Measurements from ENCODE around the gene CAMTA1. TPM values are rescaled to one million over a fixed set of nuclear protein-coding genes. Genes with fewer than 3 reads are reported as not detected.

The CAMTA1 gene
- total RNA-seq, 1 experiment from 2014 or later = 69.5 TPM

GRCh38 chr1:7362947-7363346 is 577.7 kb downstream of the CAMTA1 start:
- Histone ChIP-seq H2AFZ (ENCODE audit: low read depth, low read length, poor library complexity, severe bottlenecking) (no peak overlapping the region), H3K9ac (ENCODE audit: low read length) (no peak overlapping the region), H3K27me3 (ENCODE audit: insufficient read depth, low read length) (0 out of 2 replicates have a peak, but pooled peaks cover 2% of the 10 kb centered on the region), H3K36me3 (ENCODE audit: control insufficient read depth in 1 of 2, insufficient read depth in 2 of 2, low read length in 2 of 2) (no peaks in the 10 kb centered on the region), H3K27ac (ENCODE audit: low read depth, low read length) (no peak overlapping the region), H3K4me2 (ENCODE audit: low read length) (no peak overlapping the region), H3K4me1 (ENCODE audit: control insufficient read depth in 1 of 2, insufficient read depth in 2 of 2, low read length in 2 of 2) (no peaks in the 10 kb centered on the region), H4K20me1 (ENCODE audit: insufficient read depth) (no peaks in the 10 kb centered on the region), H3K79me2 (ENCODE audit: insufficient read depth, low read length) (no peaks in the 10 kb centered on the region), H3K9me3 (ENCODE audit: control insufficient read depth in 1 of 2, insufficient read depth in 1 of 2, low read depth in 1 of 2, low read length in 2 of 2) (no peaks in the 10 kb centered on the region), H3K4me3 (replicated peaks in 1 of 2; ENCODE audit: low read depth in 1 of 2, low read length in 2 of 2) (no peak overlapping the region), H3K9me2 (ENCODE audit: insufficient read depth) (no peaks in the 10 kb centered on the region)
- no peak for DNase-seq (ENCODE audit: low read depth, low spot score)
- POLR2A ChIA-PET = no interaction called here
- ATAC-seq = no peak
- no peak for TF ChIP-seq SIN3A (IDR thresholded peaks at IDR 0.05; ENCODE audit: low read depth)
- TF ChIP-seq ELF1 (IDR thresholded peaks at IDR 0.05; ENCODE audit: borderline replicate concordance, low read depth) = no peak
- no peak for TF ChIP-seq SRF (IDR thresholded peaks at IDR 0.05; ENCODE audit: low read depth)
- no peak for TF ChIP-seq ZFX (IDR thresholded peaks at IDR 0.05)
- no peak for TF ChIP-seq JUND (IDR thresholded peaks at IDR 0.05)
- TF ChIP-seq, protein P1, sequence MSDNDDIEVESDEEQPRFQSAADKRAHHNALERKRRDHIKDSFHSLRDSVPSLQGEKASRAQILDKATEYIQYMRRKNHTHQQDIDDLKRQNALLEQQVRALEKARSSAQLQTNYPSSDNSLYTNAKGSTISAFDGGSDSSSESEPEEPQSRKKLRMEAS (IDR thresholded peaks at IDR 0.05) = no peak
- TF ChIP-seq ZBTB33 (IDR thresholded peaks at IDR 0.05; ENCODE audit: extremely low read depth, insufficient replicate concordance, low read length) = no peak
- TF ChIP-seq, protein P2, sequence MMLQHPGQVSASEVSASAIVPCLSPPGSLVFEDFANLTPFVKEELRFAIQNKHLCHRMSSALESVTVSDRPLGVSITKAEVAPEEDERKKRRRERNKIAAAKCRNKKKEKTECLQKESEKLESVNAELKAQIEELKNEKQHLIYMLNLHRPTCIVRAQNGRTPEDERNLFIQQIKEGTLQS (IDR thresholded peaks at IDR 0.05) = no peak
- no peak for TF ChIP-seq CEBPB (IDR thresholded peaks at IDR 0.05; ENCODE audit: low read depth)
- TF ChIP-seq YY1 (IDR thresholded peaks at IDR 0.05; ENCODE audit: extremely low read depth, insufficient replicate concordance, low read depth, low read length) = no peak
- TF ChIP-seq CTCF (IDR thresholded peaks at IDR 0.05 in 2 of 3, conservative IDR thresholded peaks at IDR 0.05 in 1 of 3; ENCODE audit: borderline replicate concordance in 1 of 3, insufficient read depth in 1 of 3, low read depth in 2 of 3, low read length in 2 of 3) = no peak
- no peak for TF ChIP-seq FOSL1 (IDR thresholded peaks at IDR 0.05; ENCODE audit: low read depth)
- no peak for TF ChIP-seq REST (IDR thresholded peaks at IDR 0.05; ENCODE audit: low read depth)
- no peak for TF ChIP-seq EZH2phosphoT487 (IDR thresholded peaks at IDR 0.05; ENCODE audit: borderline replicate concordance)
- TF ChIP-seq ZNF274 (IDR thresholded peaks at IDR 0.05; ENCODE audit: low read depth, low read length) = no peak
- no peak for TF ChIP-seq POLR2AphosphoS5 (IDR thresholded peaks at IDR 0.05; ENCODE audit: low read depth, low read length)
- no peak for TF ChIP-seq SP1 (IDR thresholded peaks at IDR 0.05; ENCODE audit: low read depth)
- no peak for TF ChIP-seq EZH2 (IDR thresholded peaks at IDR 0.05)
- TF ChIP-seq POLR2A (IDR thresholded peaks at IDR 0.05; ENCODE audit: borderline replicate concordance, extremely low read depth, insufficient read depth, insufficient read length) = no peak
- CTCF ChIA-PET = no interaction called here
- RAD21 ChIA-PET (ENCODE audit: low non-redundant PET in 1 of 2, low total read pairs in 2 of 2, uncharacterized antibody in 2 of 2, unreplicated experiment in 2 of 2) = no interaction called here
- intact Hi-C loops (cut with micrococcal nuclease) = no loop called here
- BruUV-seq (replicated peaks) = no TSS peak

Data from HCT116 (cell line).